ENCODE results near the gene ADRA2C.

ADRA2C gene

DNA sequence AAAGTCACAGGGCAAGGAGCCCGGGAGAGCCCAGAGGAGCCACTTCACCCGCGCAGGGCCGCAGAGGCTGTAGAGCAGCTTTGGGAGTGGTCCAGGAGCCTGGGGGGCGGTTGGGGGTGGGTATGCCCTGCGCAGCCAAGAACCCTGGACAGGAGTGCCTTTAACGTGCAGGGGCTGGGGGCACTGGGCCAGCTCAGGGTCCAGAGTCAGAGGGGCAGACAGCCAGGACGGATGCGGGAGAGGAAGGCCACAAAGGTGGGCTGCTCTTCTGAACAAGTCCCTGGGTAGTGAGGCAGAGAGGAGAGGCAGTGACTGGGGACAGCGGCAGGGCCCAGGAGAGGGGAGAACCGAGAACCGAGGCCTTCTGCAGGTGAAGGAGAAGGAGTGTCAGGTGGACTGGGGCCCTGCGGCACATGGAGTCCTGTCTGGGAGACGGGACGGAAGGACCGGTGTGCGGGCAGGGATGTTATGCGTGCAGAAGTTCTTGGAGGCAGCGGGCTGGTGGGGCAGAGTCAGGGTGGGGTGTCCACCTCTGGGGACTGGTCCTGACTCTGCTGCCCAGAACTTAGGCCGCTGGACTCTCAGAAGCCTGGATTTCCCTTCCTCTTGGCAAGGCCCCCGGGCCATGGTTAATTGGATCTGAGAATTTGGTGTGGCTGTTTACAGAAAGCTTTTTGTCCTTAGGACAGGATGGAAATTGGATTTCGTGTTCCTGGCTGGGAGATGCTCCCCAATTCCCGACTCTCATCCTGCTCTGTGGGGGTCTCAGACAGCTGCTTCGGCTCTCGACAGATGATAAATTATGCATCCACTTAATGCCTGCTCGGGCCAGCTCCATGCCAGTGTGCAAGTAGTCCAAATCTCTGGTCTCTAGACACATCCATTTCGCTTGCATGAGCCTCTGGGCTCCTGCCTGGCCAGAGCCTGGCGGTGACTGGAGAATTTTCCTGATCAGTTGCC is 31.9 kb downstream of the ADRA2C start:
- no peak for DNase-seq (ENCODE audit: low read depth)

DNA sequence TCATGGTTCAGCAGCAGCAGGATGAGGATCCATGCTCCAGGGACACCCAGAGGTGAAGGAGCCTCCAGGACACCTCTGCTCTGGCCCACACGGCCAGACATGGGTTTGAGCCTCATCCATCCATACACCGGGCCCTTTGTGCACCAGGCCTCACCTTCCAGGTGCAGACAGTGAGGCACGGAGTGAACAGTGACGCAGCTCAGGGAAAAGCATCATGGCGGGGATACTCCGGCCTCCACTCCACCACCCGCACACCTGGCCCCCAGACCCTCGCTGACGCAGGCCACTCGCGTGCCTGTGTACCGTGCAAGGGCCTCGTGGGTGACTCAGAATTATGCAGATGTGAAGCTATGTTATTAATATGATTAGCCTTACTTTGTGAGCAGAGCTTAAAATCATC is 33.3 kb downstream of the ADRA2C start:
- no peak for DNase-seq (ENCODE audit: low read depth)

DNA sequence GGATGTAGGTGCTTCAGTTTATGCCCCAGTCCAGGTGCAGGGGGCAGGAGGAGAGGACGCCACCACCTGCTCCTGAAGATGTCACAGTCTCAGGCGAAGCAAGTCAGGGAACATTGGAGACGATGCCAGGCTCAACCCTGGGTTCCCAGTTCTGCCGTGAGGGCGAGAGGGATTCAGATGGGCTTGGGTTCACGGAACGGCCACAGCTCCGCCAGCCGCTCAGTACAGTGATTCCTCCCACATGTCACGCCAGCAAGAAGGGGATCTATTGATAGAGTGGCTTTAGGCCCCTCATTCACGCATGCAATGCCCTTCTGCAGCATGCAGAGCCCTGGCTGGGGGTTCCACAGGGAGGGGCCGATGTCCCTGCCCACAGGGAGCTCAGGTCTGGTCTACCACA is 34.2 kb downstream of the ADRA2C start:
- no peak for DNase-seq (ENCODE audit: low read depth)

DNA sequence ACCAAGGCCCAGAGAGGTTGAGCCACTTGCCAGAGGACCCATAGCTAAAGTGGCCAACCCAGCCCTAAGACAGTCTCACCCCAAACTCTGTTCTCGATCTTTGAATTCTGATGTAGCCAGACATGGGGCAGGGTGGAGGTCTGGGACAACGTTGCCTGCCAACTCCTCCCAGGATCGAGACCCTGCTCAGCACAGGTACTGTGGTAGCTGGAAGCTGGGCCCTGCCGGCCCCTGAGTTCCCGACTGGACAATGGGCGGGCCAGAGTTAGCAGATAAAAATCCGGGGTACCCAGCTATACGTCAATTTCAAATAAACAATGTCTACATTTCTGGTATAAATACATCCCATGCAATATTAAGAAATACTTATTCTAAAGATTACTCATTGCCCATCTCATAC is 35.3 kb downstream of the ADRA2C start:
- no peak for DNase-seq (ENCODE audit: low read depth)

DNA sequence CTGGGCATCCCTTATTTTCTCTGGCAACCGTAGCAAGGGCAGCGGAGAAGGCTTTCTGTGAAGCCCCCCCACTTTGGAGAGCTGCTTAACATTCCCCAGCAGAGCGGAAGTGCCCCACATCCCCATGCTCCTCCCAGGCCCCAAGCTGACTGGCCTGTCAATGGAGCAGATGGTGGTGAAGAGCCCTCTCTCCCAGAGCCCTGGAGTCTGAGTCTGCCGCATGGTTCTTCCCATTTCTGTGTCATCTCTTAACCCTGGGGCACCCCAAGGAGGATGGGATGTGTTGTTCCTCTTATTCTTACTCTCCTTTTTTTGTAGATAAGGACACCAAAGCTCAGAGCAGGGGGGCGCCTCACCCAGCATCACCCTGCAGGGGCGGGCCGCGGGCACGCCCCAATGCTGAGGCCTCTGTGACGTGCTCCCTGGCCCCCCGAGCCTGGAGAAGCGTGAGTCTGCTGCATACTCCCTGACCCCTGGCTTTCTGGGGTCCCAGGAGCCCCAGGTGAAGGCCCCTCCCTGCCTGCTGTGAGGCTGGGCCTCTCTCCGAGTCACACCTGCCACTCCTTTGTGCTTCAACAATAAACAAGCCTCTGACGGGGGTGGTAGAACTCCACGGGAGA is 35.9 kb downstream of the ADRA2C start:
- no peak for DNase-seq (ENCODE audit: low read depth)

DNA sequence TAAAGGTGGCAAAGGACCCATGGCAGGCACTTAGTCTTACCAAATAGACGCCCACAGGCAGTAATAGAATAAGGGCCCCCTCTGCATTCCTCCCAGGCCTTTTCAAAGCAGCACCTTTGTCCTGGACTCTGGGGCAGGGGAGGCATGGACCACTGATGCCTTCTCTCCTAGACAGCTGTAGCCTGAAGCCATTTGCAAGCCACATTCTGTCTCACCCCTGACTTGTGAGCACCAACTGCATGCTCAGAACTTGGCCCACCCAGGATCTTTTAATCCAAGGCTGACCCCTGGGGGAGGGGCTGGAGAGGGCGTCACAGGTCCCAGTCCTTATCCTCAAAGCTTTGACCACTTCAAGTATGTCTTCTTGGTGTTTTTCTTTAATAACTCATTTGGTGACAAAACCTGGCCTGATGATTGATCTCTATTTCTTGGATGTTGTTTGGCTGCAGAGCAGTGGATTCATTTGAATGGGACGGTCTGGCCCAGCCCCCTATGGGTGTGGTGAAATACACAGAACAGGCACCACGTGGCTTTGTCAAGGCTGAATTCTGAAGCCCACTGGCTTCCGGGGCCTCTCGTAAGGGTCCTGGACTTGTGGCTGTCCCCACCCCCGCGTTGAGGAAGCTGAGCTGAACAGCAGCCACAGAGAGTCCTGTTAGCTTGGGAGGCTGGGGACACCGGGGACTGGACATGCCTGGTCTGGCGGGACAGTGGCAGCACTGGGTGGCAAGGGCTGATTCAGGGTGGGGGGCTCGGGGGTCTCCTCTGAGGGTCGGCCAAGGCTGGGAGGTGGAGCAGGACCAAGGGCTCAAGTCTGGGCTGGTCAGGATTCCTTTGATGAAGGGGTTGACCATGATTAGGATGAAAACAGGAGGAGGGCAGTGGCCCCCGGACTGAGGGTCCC is 36.6 kb downstream of the ADRA2C start:
- DNase-seq (ENCODE audit: low read depth), result peak; percentile 33

DNA sequence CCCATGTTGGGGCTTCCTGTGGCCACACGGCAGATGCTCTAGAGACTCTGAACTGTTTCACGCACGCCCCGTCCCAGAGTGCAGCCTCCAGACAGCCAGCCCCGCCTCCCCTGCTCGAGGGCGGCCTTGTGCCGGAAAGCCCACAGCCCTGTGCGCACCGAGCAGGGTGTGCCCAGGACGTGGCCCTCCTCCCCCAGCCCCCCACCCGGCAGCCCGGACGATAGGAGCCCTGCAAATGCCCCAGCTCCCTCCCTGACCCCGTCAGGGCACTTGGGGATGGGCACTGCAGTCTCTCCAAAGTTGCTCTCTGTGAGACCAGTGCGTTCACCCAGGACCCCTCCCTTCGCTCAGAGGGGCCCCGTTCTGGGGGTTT is 37.3 kb downstream of the ADRA2C start:
- DNase-seq (ENCODE audit: low read depth), result no peak

DNA sequence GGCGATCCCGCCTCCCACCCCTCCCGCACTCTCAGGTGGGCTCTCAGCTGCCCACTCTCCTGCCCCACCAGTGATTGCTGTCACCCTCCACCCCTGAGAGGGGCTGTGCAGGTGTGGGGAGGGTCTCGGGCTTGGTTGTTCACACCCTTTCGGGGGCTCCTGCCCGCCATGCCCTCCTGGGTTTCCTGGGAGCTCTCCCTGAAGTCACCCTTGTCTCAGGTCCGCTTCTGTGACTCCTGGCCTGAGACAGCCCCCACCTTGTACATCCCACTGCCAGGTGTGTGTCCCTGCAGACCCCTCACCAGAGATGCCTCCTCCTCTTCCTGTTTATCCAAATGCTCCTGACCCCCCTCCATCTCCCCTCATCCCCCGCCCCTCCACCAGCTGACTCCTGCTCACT is 37.8 kb downstream of the ADRA2C start:
- no peak for DNase-seq (ENCODE audit: low read depth)

DNA sequence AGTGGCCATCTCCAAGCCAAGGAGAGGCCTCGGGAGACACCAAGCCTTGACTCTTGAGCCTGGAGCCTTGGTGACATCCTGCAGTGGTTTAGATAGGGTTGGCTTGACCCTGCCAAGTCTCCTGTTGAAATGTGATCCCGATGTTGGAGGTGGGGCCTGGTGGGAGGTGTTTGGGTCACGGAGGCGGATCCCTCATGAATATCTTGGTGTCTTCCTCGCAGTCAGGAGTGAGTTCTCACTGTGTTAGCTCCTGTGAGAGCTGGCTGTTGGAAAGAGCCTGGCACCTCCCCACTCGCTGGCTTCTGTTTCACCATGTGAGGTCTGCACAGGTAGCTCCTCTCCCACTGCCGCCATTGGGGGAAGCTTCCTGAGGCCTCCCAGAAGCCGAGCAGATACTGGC is 38.8 kb downstream of the ADRA2C start:
- DNase-seq (ENCODE audit: low read depth), result no peak

DNA sequence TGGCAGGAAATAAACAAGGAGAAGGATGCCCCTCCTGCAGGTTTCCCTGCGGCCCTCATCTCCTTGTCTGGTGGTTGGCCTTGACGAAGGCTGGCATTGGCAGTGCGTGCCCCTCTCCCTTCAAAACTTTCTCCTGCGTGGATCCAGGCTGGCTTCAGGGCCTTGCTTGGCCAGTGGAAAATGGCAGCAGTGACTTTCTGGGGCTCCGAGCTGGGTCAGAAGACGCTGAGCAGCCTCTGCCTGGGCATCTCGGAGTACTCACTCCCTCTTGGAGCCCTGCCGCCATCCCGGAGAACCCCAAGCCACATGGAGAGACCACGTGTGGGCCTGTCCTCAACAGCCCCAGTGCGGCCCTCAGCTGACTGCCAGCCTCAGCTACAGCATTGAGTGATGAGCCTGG is 39.5 kb downstream of the ADRA2C start:
- no peak for DNase-seq (ENCODE audit: low read depth)

DNA sequence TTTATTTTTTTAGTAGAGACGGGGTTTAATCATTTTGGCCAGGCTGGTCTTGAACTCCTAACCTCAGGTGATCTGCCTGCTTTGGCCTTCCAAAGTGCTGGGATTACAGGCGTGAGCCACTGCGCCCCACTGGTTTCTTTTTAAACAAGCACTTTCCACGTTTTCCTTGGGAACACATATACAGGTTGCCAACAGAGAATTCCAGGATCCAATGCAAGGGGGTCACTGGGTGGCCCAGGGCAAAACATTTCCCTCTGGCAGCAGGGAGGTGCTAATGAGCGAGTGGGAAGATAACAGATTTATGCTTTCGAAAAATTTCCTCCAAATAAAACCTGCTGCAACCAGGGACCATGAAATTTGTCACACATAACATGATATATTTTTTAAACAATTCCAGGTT is 41.1 kb downstream of the ADRA2C start:
- DNase-seq (ENCODE audit: low read depth), result no peak

DNA sequence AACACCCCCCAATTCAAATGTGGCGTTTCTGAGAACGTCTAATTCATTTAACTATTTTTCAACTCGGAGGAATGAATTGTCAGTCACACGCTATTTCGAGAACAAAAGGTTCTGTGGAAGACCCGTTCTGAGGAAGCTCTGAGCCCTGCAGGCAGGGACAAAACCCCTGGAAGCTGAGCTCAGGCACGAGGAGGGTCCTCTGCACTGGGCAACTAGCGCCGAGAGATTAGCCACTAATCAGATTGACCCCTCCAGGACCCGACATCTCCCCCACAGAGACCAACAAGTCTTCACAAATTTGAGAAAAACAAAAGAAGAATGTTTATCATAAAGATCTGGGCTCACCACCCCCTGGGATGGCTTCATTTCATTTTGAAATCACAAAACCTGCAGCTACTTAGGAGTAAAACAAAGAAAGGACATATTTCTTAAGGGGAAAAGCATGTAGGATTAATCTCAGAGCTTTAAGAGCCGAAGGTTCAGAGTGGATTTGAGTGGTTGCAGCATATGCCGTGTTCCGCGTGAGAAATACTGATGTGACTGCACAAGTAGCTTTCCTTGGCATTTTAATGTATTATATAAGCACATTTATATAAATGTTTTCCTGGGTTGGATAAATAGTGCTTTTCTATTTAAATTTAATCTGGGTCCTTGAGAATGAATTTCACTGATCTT is 41.8 kb downstream of the ADRA2C start:
- DNase-seq (ENCODE audit: low read depth), result no peak

DNA sequence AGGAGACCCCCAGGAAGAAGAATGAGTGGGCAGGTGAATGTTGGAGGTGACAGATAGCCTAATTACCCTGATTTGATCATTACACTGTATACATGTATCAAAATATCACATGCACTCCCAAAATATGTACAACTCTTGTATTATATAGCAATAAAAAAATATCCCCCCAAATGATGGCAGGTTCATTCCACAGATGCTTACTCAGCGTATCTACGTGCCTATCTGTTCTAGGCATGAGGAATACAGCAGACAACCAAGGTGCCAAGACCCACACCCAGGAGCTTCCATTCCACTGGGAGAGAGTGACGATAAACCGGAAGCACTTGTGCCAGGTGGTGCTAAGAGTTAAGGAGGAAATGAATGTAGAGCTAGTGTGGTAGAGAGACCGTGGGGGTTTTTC is 42.4 kb downstream of the ADRA2C start:
- no peak for DNase-seq (ENCODE audit: low read depth)

DNA sequence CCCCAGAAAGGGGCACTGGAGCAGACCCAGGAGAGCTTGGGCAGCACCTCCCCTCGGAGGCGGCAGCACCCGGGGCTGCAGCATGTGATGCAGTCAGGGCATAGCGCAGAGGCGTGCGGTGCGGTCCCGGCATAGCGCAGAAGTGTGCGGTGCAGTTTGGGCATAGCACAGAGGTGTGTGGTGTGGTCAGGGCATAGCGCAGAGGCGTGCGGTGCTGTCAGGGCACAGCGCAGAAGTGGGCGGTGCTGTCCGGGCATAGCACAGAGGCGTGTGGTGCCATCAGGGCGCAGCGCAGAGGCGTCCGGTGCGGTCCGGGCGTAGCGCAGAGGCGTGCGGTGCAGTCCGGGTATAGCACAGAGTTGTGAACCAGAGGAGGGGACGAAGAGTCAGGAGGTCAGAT is 42.8 kb downstream of the ADRA2C start:
- no peak for DNase-seq (ENCODE audit: low read depth)

DNA sequence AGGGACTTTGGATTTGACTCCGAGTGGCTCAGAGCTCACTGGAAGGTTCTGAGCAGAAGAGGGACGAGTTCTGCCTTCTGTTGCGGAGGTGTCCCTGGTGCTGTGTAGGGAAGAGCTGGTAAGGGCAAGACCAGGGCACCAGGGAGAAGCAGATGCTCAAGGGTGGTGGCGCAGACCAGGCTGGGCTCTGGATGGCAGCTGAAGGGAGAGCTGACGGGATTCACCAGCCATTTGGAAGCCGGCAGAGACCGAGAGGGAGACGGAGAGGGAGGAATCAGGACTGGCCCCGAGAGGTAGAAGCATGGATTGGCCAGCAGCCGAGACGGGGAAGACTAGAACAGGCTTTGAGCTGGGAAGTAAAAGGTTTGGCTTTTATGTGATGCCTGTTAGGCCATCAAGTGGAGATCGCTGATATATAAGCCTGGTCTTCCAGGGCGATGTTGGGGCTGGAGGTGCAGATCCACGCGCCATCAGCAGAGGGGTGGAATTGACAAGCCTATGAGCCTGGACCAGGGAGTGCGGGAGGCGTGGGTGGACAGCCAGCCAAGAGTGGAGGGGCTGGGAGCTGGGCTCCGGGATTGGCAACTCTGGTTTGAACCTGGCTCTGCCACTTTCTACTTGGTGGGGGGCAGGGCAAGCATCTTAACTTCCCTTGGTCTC is 43.4 kb downstream of the ADRA2C start:
- no peak for DNase-seq (ENCODE audit: low read depth)

DNA sequence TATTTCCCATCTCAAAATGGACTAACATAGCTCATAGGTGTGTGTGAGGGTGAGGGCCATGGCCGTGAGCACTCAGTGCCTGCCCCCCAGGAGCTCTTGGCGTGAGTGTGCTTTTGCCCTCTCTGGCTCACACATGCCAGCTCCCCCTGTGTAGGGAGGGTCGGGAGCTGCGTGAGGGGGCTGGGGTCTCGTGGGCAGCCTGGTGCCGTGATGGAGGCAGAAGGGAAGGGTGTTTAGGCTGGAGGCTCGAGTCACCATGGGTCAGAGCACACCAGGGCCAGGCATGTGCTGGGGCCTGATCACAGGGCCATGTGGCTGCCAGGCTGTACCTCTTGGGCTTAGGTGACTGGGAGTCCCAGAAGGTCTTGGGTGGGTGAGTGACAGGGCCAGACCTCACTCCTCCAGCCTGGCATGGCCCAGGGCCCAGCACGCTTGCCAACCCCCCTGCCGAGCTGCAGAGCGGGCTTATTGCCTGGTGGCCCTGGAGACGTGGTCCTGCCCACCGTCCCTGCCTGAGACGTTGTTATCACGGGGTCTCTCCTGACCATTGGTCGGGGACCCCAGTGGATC is 44.0 kb downstream of the ADRA2C start:
- no peak for DNase-seq (ENCODE audit: low read depth)

DNA sequence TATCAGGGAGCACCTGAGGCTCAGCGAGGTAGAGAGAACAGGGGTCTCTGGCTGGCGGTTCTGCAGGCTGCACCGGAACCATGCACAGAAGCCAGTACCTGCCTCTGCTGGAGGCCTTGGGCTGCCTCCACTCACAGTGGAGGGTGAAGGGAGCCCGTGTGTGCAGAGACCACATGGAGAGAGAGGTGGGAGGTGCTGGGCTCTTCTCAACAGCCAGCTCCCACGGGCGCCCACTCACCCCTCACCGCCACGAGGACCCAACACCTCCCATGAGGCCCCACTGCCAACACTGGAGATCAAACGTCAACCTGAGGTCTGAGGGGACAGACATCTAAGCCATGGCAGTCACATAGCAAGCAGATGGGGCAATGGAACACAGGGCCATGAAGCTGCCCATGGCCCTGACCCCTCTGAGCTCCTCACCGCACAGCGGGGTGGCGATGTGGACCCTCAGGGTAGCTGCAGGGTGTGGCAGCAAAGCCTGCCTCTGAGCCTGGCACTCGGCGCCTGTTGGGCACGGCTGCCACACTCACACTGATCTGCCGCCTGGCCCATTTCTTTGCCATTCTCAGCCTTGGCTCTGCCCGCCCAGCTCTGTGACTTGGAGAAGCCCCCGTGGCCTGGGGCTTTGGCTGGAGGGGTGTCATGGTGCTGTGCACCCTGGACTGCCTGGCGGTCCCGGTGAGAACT is 44.8 kb downstream of the ADRA2C start:
- no peak for DNase-seq (ENCODE audit: low read depth)

DNA sequence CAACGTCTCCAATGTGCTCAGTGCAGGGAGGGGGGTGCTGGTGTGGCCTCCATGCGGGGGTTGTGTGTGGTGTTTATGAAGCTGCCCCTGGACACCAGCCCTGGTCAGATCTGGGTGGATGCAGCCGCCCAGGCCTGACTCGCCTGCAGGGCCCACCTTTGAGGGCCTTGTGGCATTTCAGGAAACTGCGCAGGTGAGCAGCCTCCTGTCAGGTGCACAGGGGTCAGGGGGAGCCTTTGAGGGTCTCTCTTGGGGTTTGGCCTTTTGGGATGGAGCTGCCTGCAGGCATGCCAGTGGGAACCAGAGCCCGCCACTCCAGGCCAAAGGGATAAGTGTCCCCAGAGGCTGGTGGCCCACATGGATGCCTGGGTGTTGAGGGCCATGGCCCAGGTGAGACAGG is 45.4 kb downstream of the ADRA2C start:
- DNase-seq (ENCODE audit: low read depth), result no peak

DNA sequence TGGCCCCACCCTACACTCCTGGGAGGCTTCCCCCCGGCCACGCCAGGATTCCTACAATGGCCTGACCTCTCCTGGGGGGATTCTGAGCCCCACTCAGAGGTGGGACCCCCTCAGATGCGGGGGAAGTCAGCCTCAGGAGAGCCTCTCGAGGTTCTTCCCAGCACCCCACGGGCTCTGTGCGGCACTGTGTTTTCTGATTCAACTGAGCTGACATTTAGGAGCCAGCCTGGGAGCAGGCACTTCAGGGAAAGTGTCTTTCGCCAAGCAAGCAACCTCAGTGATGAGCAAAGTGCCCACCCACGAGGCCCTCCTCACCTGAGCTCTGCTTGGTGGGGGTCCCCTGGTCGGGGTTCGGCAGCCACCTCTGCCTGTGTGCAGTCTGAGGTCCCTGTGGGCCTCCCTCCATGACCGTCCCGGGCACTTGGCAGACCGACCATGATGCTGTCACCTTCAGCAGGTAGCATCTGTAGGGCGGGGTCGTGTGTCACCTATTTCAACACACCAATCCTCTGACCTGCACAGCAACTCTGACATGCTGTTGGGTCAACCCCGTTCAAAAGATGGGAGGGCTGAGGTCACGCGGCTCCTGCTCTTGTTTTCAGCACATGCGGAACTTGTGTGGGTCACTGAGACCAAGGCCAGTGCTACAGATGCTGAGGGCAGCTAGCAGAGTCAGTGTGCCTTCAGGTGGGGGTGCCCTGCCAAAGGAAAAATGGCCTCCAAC is 46.2 kb downstream of the ADRA2C start:
- no peak for DNase-seq (ENCODE audit: low read depth)
